ENCODE data around the gene TARS3.

TARS3 gene

GRCh38 chr15:101723171-101723873 is 951 bp downstream of the TARS3 start:
- H3K36me3 ChIP-seq: peaks cover 34% of the 10 kb centered on the region
- H3K27ac ChIP-seq: peak overlapping the region; percentile 86; the same call in 1 of the 2 replicates
- peak overlapping the region; percentile 58 for H3K4me3 ChIP-seq (ENCODE audit: low read depth, low read length)
- H3K9me3 ChIP-seq (ENCODE audit: severe bottlenecking): no peaks in the 10 kb centered on the region
- TF ChIP-seq CTCF (IDR thresholded peaks at IDR 0.05; ENCODE audit: low read depth, low read length): no peak
- no peak for DNase-seq
- H3K27me3 ChIP-seq (ENCODE audit: insufficient read depth, low read depth, severe bottlenecking): no peaks in the 10 kb centered on the region

GRCh38 chr15:101718896-101719295 is 5.4 kb downstream of the TARS3 start:
- no peak for TF ChIP-seq CTCF (IDR thresholded peaks at IDR 0.05; ENCODE audit: low read depth, low read length)
- no peak overlapping the region for H3K27ac ChIP-seq
- peaks cover 34% of the 10 kb centered on the region for H3K36me3 ChIP-seq
- H3K4me3 ChIP-seq (ENCODE audit: low read depth, low read length): no peak overlapping the region
- DNase-seq: no peak
- H3K27me3 ChIP-seq (ENCODE audit: insufficient read depth, low read depth, severe bottlenecking): no peaks in the 10 kb centered on the region
- H3K9me3 ChIP-seq (ENCODE audit: severe bottlenecking): no peaks in the 10 kb centered on the region

- TF ChIP-seq CTCF (IDR thresholded peaks at IDR 0.05; ENCODE audit: low read depth, low read length): no peak
- H3K9me3 ChIP-seq (ENCODE audit: severe bottlenecking): no peaks in the 10 kb centered on the region
- H3K36me3 ChIP-seq: no peaks in the 10 kb centered on the region; the same call in none of the 2 replicates
- H3K27ac ChIP-seq: no peak overlapping the region
- H3K4me3 ChIP-seq (ENCODE audit: low read depth, low read length): no peak overlapping the region
- DNase-seq: no peak
- no peaks in the 10 kb centered on the region for H3K27me3 ChIP-seq (ENCODE audit: insufficient read depth, low read depth, severe bottlenecking)
Observed at GRCh38 chr15:101712078-101712477, 12.2 kb downstream of the TARS3 start.

GRCh38 chr15:101710806-101711205 is 13.5 kb downstream of the TARS3 start:
- TF ChIP-seq CTCF (IDR thresholded peaks at IDR 0.05; ENCODE audit: low read depth, low read length): no peak
- DNase-seq: no peak
- Histone ChIP-seq H3K4me3 (ENCODE audit: low read depth, low read length) (no peak overlapping the region), H3K36me3 (peaks cover under 1% of the 10 kb centered on the region), H3K9me3 (ENCODE audit: severe bottlenecking) (no peaks in the 10 kb centered on the region), H3K27me3 (ENCODE audit: insufficient read depth, low read depth, severe bottlenecking) (no peaks in the 10 kb centered on the region), H3K27ac (no peak overlapping the region)

GRCh38 chr15:101709466-101709865 is 14.8 kb downstream of the TARS3 start:
- peaks cover 4% of the 10 kb centered on the region for H3K36me3 ChIP-seq
- H3K9me3 ChIP-seq (ENCODE audit: severe bottlenecking): no peaks in the 10 kb centered on the region
- no peak for TF ChIP-seq CTCF (IDR thresholded peaks at IDR 0.05; ENCODE audit: low read depth, low read length)
- no peaks in the 10 kb centered on the region for H3K27me3 ChIP-seq (ENCODE audit: insufficient read depth, low read depth, severe bottlenecking)
- H3K27ac ChIP-seq: no peak overlapping the region
- H3K4me3 ChIP-seq (ENCODE audit: low read depth, low read length): no peak overlapping the region
- no peak for DNase-seq

GRCh38 chr15:101707983-101708382 is 16.3 kb downstream of the TARS3 start:
- Histone ChIP-seq H3K27me3 (ENCODE audit: insufficient read depth, low read depth, severe bottlenecking) (no peaks in the 10 kb centered on the region), H3K36me3 (peaks cover 4% of the 10 kb centered on the region), H3K9me3 (ENCODE audit: severe bottlenecking) (no peaks in the 10 kb centered on the region), H3K27ac (no peak overlapping the region), H3K4me3 (ENCODE audit: low read depth, low read length) (no peak overlapping the region)
- no peak for DNase-seq
- no peak for TF ChIP-seq CTCF (IDR thresholded peaks at IDR 0.05; ENCODE audit: low read depth, low read length)

Data from WERI-Rb-1 (cell line).